ENCODE data around the gene MEIKIN.
"Not testable (repeated sequence)": the region's sequence is repeated elsewhere in the genome, so short reads cannot be mapped to it uniquely, and the experiment has no call there.

Gene MEIKIN

DNA sequence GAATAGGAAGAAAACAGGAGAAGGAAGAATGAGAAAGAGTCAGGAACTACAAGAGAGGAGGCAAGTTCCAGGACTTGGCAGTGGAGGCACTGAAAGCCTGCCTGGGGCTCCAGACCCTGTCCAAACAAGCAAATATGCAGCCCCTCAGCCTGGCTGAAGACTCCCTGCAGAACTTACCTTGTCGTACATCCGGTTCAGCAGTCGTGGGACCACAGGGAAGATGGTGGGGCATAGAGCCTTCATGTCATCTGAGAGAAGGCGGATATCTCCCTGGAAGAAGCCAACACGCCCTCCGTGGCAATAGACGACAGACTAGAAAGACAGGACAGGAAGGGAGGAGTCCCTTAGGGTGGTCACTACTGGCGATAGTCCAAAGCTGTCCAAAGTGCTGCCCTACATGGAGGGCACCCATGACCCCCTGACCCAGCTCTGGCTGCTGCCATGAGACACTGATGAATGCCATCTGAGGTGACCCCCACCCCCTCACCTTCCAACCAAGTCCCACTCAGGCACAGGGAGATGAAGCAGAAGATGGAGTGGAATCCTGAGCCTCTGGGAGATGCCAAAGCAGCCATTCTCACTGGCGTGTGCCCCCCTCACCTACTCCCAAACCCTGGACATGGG, 27.7 kb upstream of the MEIKIN start:
- DNase-seq: no peak

DNA sequence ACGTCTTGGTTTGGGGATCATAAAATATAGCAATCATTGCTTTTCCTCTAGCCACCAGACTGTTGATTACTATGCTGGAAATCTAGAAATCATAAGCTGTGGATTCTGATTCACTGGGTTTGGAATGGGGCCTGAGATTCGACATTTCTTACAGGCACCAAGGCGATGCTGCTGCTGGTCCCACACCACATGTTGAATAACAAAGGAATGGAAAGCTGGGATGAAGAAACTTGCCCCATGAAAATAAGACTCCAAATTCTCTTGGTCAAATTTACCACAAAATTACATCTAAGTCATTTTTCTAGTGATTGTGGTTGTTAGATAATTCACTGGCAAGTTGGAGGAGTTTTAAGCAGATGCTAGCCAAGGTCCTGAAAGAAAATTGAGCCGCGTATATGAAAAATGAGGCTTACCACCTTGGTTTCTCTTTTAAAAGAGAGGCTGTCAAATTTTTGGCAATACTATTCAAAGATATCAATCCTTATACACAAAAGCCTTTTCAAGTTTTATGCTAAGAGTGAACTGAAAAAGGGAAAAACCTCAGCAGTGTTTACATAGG, 23.0 kb upstream of the MEIKIN start:
- DNase-seq: no peak

DNA sequence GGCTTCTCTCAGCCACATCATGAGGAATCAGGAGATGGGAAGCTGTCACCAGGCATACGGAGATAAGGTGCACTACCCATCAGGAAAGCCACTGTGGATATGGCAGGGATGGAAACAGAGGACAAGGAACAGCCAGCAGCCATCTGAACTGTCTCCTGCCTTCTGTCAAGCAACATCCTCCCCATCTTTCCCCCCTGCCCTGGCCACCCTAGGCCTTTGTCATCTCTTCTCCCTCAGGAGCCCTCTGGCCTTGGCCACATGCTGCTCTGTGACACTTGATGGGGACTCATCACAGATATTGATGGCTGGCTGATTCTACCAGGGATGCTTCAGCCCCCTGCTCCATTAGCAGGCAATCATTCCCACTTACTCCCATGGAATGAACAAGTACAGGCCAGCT, 21.1 kb upstream of the MEIKIN start:
- DNase-seq: no peak

DNA sequence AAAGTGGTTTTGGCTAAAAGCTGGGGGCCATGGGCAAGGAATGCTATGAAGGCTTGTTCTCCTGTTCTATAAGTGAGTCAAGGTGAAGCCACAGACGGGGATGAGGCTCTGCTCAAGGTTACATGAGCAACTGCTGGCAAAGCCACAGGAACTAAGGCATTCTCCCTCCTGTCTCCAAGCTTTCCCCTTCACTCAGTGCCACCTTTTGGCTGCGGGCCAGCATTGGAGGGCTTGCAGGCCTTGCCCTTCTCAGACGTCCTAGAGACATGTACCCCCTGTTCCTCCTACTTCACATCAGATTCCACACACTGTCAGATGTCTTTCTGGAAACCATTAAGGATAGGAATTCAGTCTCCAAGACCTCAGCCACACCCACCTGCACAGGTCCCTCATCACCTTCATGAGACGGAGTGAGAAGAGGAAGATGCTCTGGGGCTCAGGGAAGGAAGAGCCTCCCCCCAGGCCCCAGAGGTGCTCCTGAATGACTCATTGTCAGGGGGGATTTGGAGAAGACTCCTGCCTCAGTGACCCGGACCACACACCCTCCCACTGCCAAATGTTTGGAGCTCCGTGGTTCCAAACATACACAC, 20.5 kb upstream of the MEIKIN start:
- DNase-seq: no peak

DNA sequence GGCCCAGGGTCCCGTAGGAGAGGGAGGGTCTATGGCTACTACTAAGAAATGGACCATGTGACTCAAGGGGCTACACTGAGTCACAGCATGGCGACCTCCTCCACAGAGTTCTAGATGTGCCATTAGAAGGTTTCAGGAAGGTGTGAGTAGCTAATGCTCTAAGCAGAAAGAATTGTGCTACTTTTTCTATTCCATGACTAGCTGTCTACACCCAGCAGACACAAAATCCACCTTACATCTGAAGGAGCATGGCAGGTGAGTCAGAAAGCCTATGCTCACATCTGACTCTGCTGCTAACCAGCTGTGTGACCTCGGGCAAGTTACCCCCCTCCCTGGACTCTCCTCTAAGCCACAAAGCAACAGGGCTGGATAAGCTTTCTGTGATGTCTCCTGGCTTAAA, 14.4 kb upstream of the MEIKIN start:
- DNase-seq: no peak

DNA sequence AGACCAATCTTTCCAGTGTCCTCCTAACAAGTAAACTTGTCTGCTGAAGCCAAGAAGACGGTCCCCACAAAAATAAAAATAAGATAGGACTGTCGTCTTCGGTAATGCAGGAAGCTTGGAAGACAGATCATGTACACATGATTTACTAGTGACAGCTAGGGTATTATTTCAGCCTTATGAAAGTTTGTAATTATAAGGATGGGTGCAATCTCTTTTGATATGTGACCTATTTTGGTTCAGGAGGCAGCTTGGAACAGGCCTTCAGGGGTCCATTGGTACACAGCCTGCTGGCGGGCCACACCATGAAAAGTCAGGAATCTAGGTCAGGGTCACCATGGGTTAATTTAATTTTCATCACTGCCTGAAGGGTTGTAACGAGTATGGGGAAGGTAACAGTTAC, 13.7 kb upstream of the MEIKIN start:
- no peak for DNase-seq

DNA sequence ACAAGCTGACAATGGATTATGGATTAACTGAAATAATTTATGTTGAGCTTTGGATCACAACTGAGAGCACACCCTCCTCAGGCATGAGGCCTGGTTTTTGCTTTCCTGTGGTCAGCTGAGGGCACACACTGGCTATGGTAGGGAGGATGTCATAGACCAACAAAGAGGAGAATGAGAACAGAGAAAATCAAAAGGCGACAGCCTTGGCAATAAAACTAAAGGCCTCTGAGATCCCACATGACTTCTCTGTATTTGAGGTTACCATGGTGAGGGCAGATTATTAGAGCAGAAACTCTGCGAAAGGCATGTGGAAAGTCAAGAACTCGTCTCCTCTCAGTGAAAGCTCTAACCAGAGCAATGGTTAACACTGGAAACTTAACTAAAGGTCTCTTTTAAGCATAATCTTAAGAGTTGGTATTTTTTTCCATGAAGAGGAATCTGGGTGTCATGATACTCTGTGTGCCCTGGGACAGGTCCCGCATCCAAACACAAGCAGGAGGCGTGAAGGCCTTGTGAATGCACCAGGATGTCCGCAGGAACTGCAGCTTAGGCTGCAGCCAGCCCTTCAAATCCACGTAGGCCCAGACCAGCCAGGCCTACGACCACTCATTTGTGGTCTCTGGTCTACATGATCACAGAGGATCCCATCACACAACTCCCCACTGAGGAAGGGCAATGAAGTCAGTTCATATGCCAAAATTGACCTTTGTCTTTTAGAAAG, 12.4 kb upstream of the MEIKIN start:
- DNase-seq: no peak

DNA sequence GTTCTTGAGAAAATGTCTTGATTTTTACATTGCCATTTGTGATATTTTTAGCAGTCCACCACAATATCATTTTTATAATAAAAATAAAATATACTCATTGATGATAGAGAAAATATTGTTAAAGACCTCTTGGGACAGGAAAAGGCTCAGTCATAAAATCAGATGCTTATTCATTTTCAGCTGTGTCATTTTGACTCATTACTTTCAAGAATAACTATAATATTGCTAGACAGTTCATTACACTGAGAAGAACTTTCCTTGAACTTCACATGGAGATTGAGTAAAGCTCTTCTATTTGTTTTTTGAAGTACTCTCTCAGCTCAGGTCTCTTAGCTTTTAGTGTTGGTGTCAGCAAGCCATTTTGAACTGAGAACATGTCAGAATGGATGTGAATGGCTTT, 8.5 kb upstream of the MEIKIN start:
- DNase-seq: no peak

DNA sequence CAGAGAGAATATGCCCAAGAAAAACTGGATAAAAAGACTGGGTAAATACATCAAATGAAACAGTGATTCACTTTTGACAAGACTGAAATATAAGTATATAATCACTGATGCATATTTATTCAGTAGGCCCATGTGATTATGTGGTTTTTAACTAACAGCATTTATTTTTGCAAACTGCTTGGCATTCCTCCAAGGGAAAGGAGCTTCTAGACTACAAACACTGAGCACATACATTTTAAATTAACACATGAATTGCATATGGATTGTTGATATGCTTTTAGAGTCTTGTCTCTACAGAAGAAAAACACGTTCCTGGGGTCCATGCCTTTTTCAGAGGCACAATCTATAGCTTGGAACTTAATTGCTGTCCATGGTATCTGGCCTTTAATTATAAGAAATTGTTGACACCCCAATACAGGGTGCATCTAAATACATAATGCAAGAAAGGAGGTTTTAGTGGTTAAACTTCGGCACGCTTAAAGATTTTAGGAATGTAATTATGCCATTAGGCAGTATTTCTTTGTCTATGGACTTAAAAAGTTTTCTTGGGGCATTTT, 6.9 kb upstream of the MEIKIN start:
- DNase-seq: no peak

DNA sequence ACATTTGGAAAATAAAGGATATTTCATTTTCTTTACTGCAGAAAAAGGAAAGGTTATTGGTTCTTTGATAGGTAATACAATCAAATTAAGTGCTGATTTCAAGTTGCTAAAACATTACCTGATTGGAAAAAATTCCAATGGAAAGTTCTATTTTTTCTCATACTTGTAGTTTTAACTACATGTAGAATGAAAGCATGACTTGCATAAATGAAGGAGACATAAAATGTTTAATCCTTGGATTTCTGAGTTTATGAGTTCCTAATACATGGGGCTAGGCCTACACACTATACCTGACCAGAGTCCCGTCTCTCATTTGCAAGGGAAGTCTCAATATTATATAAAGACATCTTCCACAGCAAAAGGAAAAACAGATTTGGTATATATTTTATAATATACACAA, 5.2 kb upstream of the MEIKIN start:
- no peak for DNase-seq

DNA sequence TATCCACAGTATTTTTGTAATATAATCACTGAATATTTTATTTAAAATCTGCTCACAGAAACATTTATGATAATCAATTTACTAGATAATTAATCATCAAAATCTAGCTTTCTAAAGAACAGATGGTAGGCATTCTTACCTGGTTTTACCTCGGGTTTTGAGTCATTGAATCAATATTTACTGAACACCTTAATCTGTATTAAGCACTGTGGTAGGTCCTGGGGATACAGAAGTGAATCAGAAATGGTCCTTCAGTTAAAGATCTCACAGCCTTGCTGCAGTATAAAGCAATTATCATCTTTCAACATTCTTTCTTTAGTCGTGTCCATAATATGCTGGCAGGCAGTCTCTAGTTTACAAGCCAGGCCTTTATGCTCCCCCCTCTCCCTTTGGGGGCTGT, 2.0 kb upstream of the MEIKIN start:
- DNase-seq: no peak

DNA sequence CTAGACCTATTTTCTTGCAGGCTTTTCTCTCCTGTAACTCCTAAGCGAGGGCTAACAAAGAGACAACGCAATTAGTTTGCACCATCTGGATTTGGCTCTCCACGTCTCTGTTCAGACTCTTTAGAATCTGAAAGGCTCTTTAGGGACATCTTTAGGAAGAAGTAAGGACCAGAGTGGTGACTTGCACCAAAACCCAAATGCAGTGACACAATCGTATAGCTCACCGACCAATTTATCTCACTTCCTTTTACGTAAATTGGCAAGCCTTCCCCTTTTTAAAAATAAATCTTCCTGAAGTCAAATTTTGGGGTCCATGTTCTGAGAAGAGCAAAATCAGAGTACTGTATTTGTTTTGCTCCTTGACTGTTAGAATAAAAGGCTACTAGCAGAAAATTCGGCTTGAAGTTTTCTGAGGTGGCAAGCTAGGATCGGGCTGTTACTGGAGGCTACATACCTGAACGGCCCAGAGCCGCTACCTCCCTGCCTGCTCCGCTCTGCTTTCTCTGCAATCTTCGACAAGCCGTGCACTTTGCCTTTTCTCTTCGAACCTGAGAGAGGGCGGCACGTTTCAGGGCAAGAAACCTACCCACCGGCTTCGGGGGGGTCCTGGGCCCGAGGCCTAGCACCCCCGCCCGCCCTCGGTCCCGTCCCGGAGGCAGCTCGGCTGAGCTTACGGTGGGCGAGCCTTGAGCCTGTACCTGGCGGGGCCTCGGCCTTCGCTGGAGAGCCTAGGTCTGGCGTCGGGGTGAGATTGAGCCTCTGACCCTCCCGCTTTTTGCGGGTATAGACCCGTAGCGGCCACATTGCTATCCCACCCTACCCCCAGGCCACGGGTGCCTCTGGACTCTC, 537 bp downstream of the MEIKIN start:
- DNase-seq: no peak

DNA sequence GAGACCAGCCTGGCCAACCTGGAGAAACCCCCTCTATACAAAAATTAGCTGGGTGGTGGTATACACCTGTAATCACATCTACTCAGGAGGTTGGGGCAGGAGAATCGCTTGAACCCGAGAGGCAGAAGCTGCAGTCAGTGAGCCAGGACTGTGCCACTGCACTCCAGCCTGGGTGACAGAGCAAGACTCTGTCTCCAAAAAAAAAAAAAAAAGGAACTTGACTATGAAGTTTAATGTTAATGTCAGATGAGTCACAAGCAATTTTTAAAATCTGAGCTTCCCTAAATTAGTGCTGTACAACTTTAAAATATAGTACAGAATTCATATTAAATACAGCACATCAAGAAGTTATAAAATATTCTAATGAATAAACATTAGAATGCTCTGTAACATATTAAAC, 1.5 kb downstream of the MEIKIN start:
- no peak for DNase-seq

DNA sequence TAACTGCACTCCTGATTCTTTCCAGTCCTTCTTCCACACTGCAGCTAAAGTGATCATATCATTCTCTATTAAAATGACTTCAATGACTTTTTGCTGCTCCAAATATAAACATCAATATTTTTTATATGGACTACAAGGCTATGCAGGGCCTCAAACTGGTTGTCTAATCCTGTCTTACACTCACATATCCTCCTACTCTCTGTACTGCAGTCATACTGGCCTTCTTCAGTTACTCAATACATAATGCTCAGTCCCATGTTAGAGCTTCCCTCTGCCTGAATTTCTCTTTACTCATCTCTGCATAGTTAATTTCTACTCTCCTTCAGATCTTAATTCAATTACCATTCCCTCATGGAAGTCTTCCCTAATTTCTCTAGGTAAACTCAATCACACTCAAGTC, 3.4 kb downstream of the MEIKIN start:
- DNase-seq: no peak

DNA sequence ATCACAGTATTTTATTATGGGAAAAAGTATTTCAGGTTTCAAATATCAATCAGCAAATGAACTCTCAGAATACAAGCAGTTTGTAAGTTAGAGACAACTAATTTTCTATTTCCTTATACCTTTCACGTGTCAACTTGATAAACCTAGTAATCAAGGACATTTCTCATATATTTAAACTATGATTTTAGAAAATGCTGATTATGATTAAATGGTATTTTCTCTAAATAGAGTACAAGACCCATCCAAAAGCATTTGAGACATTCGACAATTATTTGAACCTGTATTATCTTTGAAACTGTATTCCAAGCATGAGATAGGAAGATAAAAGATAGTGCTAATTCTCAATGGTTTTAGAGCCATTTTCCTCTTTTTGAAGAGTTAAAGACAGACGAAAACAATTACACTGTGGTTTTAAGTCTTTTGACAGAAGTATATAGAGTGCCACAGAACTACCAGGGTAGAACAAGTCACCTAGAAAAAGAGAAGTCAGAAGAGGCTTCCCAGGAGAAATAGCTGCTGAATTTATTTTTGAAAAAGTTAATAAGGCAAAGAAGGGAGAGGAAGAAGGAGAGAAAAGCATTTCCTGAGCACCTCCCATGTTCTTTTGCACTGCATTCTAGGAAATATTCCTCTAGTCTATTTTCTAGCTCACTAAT, 5.6 kb downstream of the MEIKIN start:
- DNase-seq: no peak

DNA sequence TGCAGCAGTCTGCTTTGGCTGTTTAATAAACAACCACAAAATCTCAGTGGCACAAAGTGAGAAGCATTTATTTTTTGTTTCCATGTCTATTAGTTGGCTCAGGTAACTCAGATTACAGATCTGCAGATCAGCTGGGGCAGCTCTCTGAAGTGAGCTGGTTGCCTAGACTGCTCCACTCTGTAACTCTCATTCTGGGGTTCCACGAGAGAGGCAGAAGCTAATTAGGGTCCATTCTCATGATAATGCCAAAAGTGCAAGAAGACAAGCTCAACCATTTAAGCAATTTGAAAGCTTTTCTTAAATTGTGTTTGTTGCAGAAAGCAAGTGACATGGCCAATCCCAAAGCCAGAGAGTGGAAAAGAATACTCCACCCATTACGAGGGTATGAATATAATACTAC, 13.2 kb downstream of the MEIKIN start:
- no peak for DNase-seq

DNA sequence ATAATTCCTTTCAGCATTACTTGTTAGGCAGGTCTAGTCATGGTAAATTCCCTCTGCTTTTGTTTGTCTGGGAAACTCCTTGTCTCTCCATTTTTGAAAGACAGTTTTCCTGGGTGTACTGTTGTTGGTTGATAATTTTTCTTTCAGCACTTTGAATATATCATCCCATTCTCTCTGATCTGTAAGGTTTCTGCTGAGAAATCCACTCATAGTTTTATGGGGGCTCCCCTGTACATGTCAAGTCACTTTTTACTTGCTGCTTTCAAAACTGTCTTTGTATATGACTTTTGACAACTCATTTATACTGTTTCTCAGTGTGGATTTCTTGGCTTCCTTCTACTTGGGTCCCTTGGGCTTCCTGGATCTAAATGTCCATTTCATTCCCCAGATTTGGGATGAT, 16.5 kb downstream of the MEIKIN start:
- no peak for DNase-seq

DNA sequence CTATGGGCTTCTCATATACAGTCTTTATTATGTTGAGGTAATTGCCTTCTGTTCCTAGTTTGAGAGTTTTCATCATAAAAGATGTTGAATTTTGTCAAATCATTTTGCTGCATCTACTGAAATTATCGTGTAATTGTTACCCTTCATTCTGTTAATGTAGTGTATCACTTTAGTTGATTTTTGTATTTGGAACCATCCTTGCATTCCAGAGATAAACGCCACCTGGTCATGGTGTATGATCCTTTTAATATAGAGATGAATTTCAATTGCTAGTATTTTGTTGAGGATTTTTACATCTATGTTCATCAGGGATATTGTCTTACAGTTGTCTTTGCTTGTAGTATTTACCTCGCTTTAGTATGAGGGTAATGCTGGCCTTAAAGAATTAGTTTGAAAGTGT, 19.3 kb downstream of the MEIKIN start:
- no peak for DNase-seq

DNA sequence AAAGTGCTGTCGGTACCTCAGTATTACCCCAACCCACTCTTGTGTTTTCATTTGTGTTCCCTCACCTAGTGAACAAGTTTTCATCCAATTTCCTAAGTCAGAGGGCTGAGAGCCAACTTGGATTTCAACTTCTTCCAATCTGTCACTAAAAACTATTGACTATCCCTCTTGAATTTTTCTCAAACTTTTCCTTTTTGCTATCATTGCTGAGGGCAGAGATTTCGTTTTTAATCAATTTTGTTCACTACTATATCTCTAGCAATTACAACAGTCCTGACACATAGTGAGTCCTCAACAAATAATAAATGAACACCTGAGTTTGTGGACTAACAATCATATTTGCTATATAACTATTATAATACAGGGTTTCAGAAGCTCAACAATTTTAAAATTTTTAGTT, 29.0 kb downstream of the MEIKIN start:
- no peak for DNase-seq

DNA sequence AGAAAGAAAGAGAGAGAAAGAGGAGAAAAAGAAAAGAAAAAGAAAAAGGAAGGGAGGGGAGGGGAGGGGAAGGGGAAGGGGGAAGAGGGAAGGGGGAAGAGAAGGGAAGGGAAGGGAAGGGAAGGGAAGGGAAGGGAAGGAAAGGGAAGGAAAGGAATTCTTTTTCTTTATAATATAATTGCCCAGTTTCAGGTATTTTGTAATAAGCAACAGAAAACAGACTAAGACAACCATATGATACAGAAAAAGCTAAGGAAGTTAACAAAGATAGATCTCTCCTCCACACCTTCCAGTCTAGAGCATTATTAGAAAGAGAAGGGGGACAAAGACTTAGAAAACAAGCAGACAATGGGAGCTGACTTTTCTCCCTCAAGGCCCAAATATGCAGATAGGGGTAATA, 31.0 kb downstream of the MEIKIN start:
- no peak for DNase-seq

DNA sequence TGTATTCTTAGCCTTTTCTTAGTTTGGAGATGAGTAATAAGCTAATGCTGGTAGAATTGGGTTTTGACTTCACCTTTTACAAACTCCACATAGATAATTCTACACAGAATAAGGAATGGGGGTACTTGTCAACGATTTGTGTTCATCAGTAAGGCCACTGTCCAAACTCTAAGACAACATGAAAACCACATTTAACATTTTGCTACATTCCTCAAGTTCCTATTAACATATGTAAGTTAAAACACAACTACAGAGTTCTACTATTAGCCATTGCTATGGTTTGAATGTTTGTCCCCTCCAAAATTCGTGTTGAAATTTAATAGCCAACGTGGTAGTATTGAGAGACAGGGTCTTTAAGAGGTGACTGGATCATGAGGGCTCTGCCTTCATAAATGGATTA, 31.9 kb downstream of the MEIKIN start:
- DNase-seq: no peak

DNA sequence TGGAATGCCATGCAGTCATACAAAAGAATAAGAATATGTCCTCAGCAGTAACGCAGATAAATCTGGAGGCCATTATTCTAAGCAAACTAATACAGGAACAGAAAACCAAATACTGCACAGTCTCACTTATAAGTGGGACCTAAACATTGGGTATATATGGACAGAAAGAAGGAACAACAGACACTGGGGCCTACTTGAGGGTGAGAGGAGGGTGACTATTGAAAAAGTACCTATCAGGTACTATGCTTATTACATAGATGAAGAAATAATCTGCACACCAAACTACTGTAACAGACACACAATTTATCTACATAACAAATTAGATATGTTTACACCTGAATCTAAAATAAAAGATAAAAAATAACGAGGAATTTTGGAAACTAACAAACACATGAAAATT, 38.8 kb downstream of the MEIKIN start:
- no peak for DNase-seq

DNA sequence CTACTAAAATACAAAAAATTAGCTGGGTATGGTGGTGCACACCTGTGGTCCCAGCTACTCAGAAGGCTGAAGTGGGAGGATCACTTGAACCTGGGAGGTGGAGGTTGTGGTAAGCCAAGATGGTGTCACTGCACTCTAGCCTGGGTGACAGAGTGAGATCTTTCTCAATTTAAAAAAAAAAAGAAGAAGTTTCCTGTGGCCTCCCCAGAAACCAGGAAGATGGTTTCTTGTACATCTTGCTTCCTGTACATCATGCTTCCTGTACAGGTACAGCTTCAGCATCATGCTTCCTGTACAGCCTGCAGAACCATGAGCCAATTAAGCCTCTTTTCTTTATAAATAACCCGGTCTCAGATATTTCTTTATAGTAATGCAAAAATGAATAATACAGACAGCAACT, 43.2 kb downstream of the MEIKIN start:
- DNase-seq: not testable (repeated sequence)
